PC-9 (cell line): ENCODE measurements around the gene TMEM163. TPM values are rescaled to one million over a fixed set of nuclear protein-coding genes. Genes with fewer than 3 reads are reported as not detected.

ENCODE experiments used
- BruUV-seq: library from RNA; stranded (reverse); fragments of 400-500 nt; replicated peaks from 2 replicates; lab custom pipeline; 2021; lab: Mats Ljungman, UMichigan
- CTCF ChIA-PET: fragments of 300-600 bp; sonication (Branson Sonifier 250); formaldehyde crosslinking; loops from one replicate; lab custom pipeline; 2022; ENCODE audit warnings: antibody characterized with exemption; lab: Charles Lee
- POLR2A ChIA-PET: fragments of 300-600 bp; sonication (Branson Sonifier 250); formaldehyde crosslinking; loops from one replicate; lab custom pipeline; 2022; ENCODE audit warnings: antibody characterized with exemption; ENCODE audit not compliant: unreplicated experiment; lab: Charles Lee
- DNase-seq, 2 experiments: peaks; one replicate each; pipeline versions ENCODE4 v3.0.0 to v3.0.0-alpha.2; 2015 to 2022; ENCODE audit warnings: mixed read lengths in 1 of 2
- H2AFZ ChIP-seq: fragments of 200-600 bp; sonication (generic); 2 replicates; pipeline ENCODE4 v1.8.1; 2017; ENCODE audit warnings: antibody characterized with exemption
- H3F3A ChIP-seq: fragments of 200-600 bp; sonication (generic); 2 replicates; pipeline ENCODE4 v1.8.1; 2017; ENCODE audit warnings: antibody characterized with exemption, mild to moderate bottlenecking, low read depth; ENCODE audit not compliant: insufficient read depth
- H3K27ac ChIP-seq: fragments of 200-600 bp; sonication (generic); 2 replicates; pipeline ENCODE4 v1.6.1; 2016; ENCODE audit warnings: mixed run types
- H3K27me3 ChIP-seq: fragments of 200-600 bp; sonication (generic); 2 replicates; pipeline ENCODE4 v1.6.1; 2016; ENCODE audit warnings: low read depth, mixed run types; ENCODE audit not compliant: insufficient read depth
- H3K36me3 ChIP-seq: fragments of 200-600 bp; sonication (generic); 2 replicates; pipeline ENCODE4 v1.6.1; 2016; ENCODE audit warnings: low read depth, mixed run types
- H3K4me1 ChIP-seq: fragments of 200-600 bp; sonication (generic); replicated peaks from 2 replicates; pipeline ENCODE4 v1.6.1; 2016; ENCODE audit warnings: mixed run types; ENCODE audit not compliant: insufficient read depth
- H3K4me2 ChIP-seq: fragments of 200-600 bp; sonication (generic); 2 replicates; pipeline ENCODE4 v1.6.1; 2017; ENCODE audit warnings: mixed run types
- H3K4me3 ChIP-seq: fragments of 200-600 bp; sonication (generic); 2 replicates; pipeline ENCODE4 v1.6.1; 2016; ENCODE audit warnings: mixed run types
- H3K79me2 ChIP-seq: fragments of 200-600 bp; sonication (generic); 2 replicates; pipeline ENCODE4 v1.6.1; 2017; ENCODE audit warnings: low read depth, mixed run types
- H3K9me2 ChIP-seq: fragments of 200-600 bp; sonication (generic); 2 replicates; pipeline ENCODE4 v1.8.1; 2017; ENCODE audit warnings: mild to moderate bottlenecking; ENCODE audit not compliant: insufficient read depth
- H3K9me3 ChIP-seq: fragments of 200-600 bp; sonication (generic); 2 replicates; pipeline ENCODE4 v1.8.1; 2016; ENCODE audit warnings: low read depth; ENCODE audit not compliant: insufficient read depth
- H4K20me1 ChIP-seq: fragments of 200-600 bp; sonication (generic); 2 replicates; pipeline ENCODE4 v1.8.1; 2017; ENCODE audit not compliant: insufficient read depth
- CTCF ChIP-seq: fragments of 200-600 bp; sonication (generic); conservative IDR thresholded peaks from 2 replicates; pipeline ENCODE4 v1.6.1; 2017; ENCODE audit warnings: mixed run types, antibody characterized with exemption, mild to moderate bottlenecking, moderate library complexity
- EZH2 ChIP-seq: fragments of 200-600 bp; sonication (generic); IDR thresholded peaks from 2 replicates; pipeline ENCODE4 v1.8.0; 2017; ENCODE audit warnings: antibody characterized with exemption, low read depth
- intact Hi-C: fragments of 100-400 bp; cut with micrococcal nuclease; formaldehyde crosslinking; loops from one replicate; pipeline ENCODE4 v1.10.0; 2022; ENCODE audit not compliant: unreplicated experiment
- total RNA-seq: library from RNA; stranded (reverse); gene quantifications from 2 replicates; pipeline ENCODE4 v1.2.3, GENCODE V29; 2021

Gene TMEM163
- total RNA-seq, 1 experiment from 2014 or later = 1.4 TPM

GRCh38 chr2:134712299-134712698 lies 6.5 kb downstream of the TMEM163 start:
- no peak overlapping the region for H2AFZ ChIP-seq
- CTCF ChIA-PET = interaction anchor here (0.7 kb wide), 1 partner anchor 25 kb away, joined by 3 read pairs; no protein-coding TSS in a partner anchor
- no peak overlapping the region for H3K4me3 ChIP-seq
- H3F3A ChIP-seq = no peaks in the 10 kb centered on the region
- H3K4me2 ChIP-seq = no peak overlapping the region
- intact Hi-C loops = no loop called here
- no peaks in the 10 kb centered on the region for H4K20me1 ChIP-seq
- H3K79me2 ChIP-seq = no peaks in the 10 kb centered on the region
- no peaks in the 10 kb centered on the region for H3K36me3 ChIP-seq
- TF ChIP-seq EZH2 (no peak), CTCF (no peak)
- H3K4me1 ChIP-seq = no peaks in the 10 kb centered on the region
- H3K27ac ChIP-seq = no peak overlapping the region
- H3K9me3 ChIP-seq = no peaks in the 10 kb centered on the region
- no TSS peak for BruUV-seq
- no peaks in the 10 kb centered on the region for H3K27me3 ChIP-seq
- POLR2A ChIA-PET = no interaction called here
- no peak for DNase-seq
- H3K9me2 ChIP-seq = no peaks in the 10 kb centered on the region

- intact Hi-C loops = no loop called here
- no peak overlapping the region for H3K4me3 ChIP-seq
- ChIA-PET POLR2A (no interaction called here), CTCF (no interaction called here)
- H3K27ac ChIP-seq = no peak overlapping the region
- H3F3A ChIP-seq = no peaks in the 10 kb centered on the region
- no peak overlapping the region for H2AFZ ChIP-seq
- no peaks in the 10 kb centered on the region for H3K9me2 ChIP-seq
- no peak overlapping the region for H3K4me2 ChIP-seq
- H3K27me3 ChIP-seq = no peaks in the 10 kb centered on the region
- H3K9me3 ChIP-seq = no peaks in the 10 kb centered on the region
- no peaks in the 10 kb centered on the region for H4K20me1 ChIP-seq
- DNase-seq = no peak
- H3K4me1 ChIP-seq = no peaks in the 10 kb centered on the region
- no peaks in the 10 kb centered on the region for H3K79me2 ChIP-seq
- TF ChIP-seq CTCF (no peak), EZH2 (no peak)
- no TSS peak for BruUV-seq
- H3K36me3 ChIP-seq = no peaks in the 10 kb centered on the region
These were observed 7.1 kb downstream of the TMEM163 start for GRCh38 chr2:134711692-134712091.

GRCh38 chr2:134707330-134707676 lies 11.5 kb downstream of the TMEM163 start:
- BruUV-seq = no TSS peak
- Histone ChIP-seq H3K4me3 (no peak overlapping the region), H2AFZ (no peak overlapping the region), H3K27me3 (no peaks in the 10 kb centered on the region), H3F3A (no peaks in the 10 kb centered on the region), H3K36me3 (no peaks in the 10 kb centered on the region), H4K20me1 (no peaks in the 10 kb centered on the region), H3K27ac (no peak overlapping the region), H3K9me3 (no peaks in the 10 kb centered on the region), H3K4me1 (no peaks in the 10 kb centered on the region), H3K4me2 (no peak overlapping the region), H3K9me2 (no peaks in the 10 kb centered on the region), H3K79me2 (no peaks in the 10 kb centered on the region)
- intact Hi-C loops = no loop called here
- TF ChIP-seq CTCF (no peak), EZH2 (no peak)
- CTCF ChIA-PET = no interaction called here
- no peak for DNase-seq
- POLR2A ChIA-PET = no interaction called here
